Loucy (cell line): ENCODE results near the gene CASZ1.

Experiments used
- H2AFZ ChIP-seq: fragments of 200-600 bp; sonication (generic); 2 replicates; pipeline ENCODE4 v1.6.0; 2016; ENCODE audit warnings: antibody characterized with exemption, mild to moderate bottlenecking, low read length, moderate library complexity
- H3F3A ChIP-seq: fragments of 200-600 bp; 2 replicates; pipeline ENCODE4 v1.6.0; 2016; ENCODE audit warnings: antibody characterized with exemption, low read depth, mild to moderate bottlenecking
- H3K27me3 ChIP-seq: fragments of 200-600 bp; sonication (generic); 2 replicates; pipeline ENCODE4 v1.6.1; 2014; ENCODE audit warnings: low read length, mild to moderate bottlenecking; ENCODE audit not compliant: insufficient read depth, poor library complexity, severe bottlenecking
- H3K36me3 ChIP-seq: fragments of 200-600 bp; sonication (generic); 2 replicates; pipeline ENCODE4 v1.6.1; 2016; ENCODE audit warnings: low read length; ENCODE audit not compliant: insufficient read depth
- H3K4me1 ChIP-seq: fragments of 200-600 bp; sonication (generic); 2 replicates; pipeline ENCODE4 v1.5.1; 2014; ENCODE audit warnings: low read length, mild to moderate bottlenecking; ENCODE audit not compliant: insufficient read depth, poor library complexity, severe bottlenecking
- H3K4me2 ChIP-seq: fragments of 200-600 bp; sonication (generic); 2 replicates; pipeline ENCODE4 v1.6.0; 2014; ENCODE audit warnings: antibody characterized with exemption, low read length, low read depth, mild to moderate bottlenecking; ENCODE audit not compliant: poor library complexity, severe bottlenecking
- H3K4me3 ChIP-seq: fragments of 200-600 bp; sonication (generic); 2 replicates; pipeline ENCODE4 v1.5.1; 2014; ENCODE audit warnings: low read length, mild to moderate bottlenecking, mixed read lengths; ENCODE audit not compliant: poor library complexity, severe bottlenecking
- H3K79me2 ChIP-seq: fragments of 200-600 bp; sonication (generic); 2 replicates; pipeline ENCODE4 v1.6.1; 2014; ENCODE audit warnings: low read length; ENCODE audit not compliant: insufficient read depth
- H3K9ac ChIP-seq: fragments of 200-600 bp; sonication (generic); 2 replicates; pipeline ENCODE4 v1.6.0; 2014; ENCODE audit warnings: mild to moderate bottlenecking, low read depth, low read length, moderate library complexity; ENCODE audit not compliant: poor library complexity, severe bottlenecking
- H3K9me2 ChIP-seq: fragments of 200-600 bp; sonication (generic); replicated peaks from 2 replicates; pipeline ENCODE4 v1.6.1; 2016; ENCODE audit warnings: low read depth, low read length, mixed read lengths
- H3K9me3 ChIP-seq: fragments of 200-600 bp; sonication (generic); 2 replicates; pipeline ENCODE4 v1.6.1; 2014; ENCODE audit warnings: mild to moderate bottlenecking, antibody characterized with exemption, low read length, low read depth; ENCODE audit not compliant: insufficient read depth
- H4K20me1 ChIP-seq: fragments of 200-600 bp; sonication (generic); 2 replicates; pipeline ENCODE4 v1.6.0; 2014; ENCODE audit warnings: antibody characterized with exemption, low read length, mild to moderate bottlenecking; ENCODE audit not compliant: insufficient read depth, poor library complexity, severe bottlenecking
- CTCF ChIP-seq: fragments of 200-600 bp; sonication (generic); conservative IDR thresholded peaks from 2 replicates; pipeline ENCODE4 v1.5.1; 2014; ENCODE audit warnings: mild to moderate bottlenecking, antibody characterized with exemption, low read length
- EZH2phosphoT487 ChIP-seq: fragments of 200-600 bp; IDR thresholded peaks from 2 replicates; pipeline ENCODE4 v1.6.1; 2018; ENCODE audit warnings: antibody characterized with exemption, mild to moderate bottlenecking, moderate library complexity, borderline replicate concordance

The CASZ1 gene

GRCh38 chr1:10699470-10699835, 97.0 kb downstream of the CASZ1 start:
- H3K4me1 ChIP-seq, result no peaks in the 10 kb centered on the region
- no peaks in the 10 kb centered on the region for H3F3A ChIP-seq
- H3K36me3 ChIP-seq, result no peaks in the 10 kb centered on the region
- no peak overlapping the region for H3K4me3 ChIP-seq
- no peak overlapping the region for H2AFZ ChIP-seq
- no peak overlapping the region for H3K4me2 ChIP-seq
- H4K20me1 ChIP-seq, result no peaks in the 10 kb centered on the region
- H3K9me3 ChIP-seq, result no peaks in the 10 kb centered on the region
- no peaks in the 10 kb centered on the region for H3K9me2 ChIP-seq
- H3K27me3 ChIP-seq, result no peaks in the 10 kb centered on the region
- TF ChIP-seq CTCF (no peak), EZH2phosphoT487 (no peak)
- H3K9ac ChIP-seq, result no peak overlapping the region
- H3K79me2 ChIP-seq, result no peaks in the 10 kb centered on the region

GRCh38 chr1:10698726-10699469, 97.5 kb downstream of the CASZ1 start:
- Histone ChIP-seq H3F3A (no peaks in the 10 kb centered on the region), H2AFZ (no peak overlapping the region), H3K4me3 (no peak overlapping the region), H3K9ac (no peak overlapping the region), H3K9me2 (no peaks in the 10 kb centered on the region), H3K9me3 (no peaks in the 10 kb centered on the region), H3K4me2 (no peak overlapping the region), H3K4me1 (no peaks in the 10 kb centered on the region), H3K27me3 (no peaks in the 10 kb centered on the region), H4K20me1 (no peaks in the 10 kb centered on the region), H3K36me3 (no peaks in the 10 kb centered on the region), H3K79me2 (no peaks in the 10 kb centered on the region)
- no peak for TF ChIP-seq EZH2phosphoT487
- no peak for TF ChIP-seq CTCF

GRCh38 chr1:10697621-10698160, 98.8 kb downstream of the CASZ1 start:
- TF ChIP-seq EZH2phosphoT487, result no peak
- TF ChIP-seq CTCF, result no peak
- H3K9me3 ChIP-seq, result no peaks in the 10 kb centered on the region
- H3K79me2 ChIP-seq, result peaks cover 8% of the 10 kb centered on the region
- no peaks in the 10 kb centered on the region for H3K36me3 ChIP-seq
- H2AFZ ChIP-seq, result no peak overlapping the region
- H3K9ac ChIP-seq, result no peak overlapping the region
- no peak overlapping the region for H3K4me2 ChIP-seq
- H3K9me2 ChIP-seq, result no peaks in the 10 kb centered on the region
- no peaks in the 10 kb centered on the region for H3K27me3 ChIP-seq
- no peak overlapping the region for H3K4me3 ChIP-seq
- peaks cover 6% of the 10 kb centered on the region for H3K4me1 ChIP-seq
- H3F3A ChIP-seq, result no peaks in the 10 kb centered on the region
- peaks cover 5% of the 10 kb centered on the region for H4K20me1 ChIP-seq
